ENCODE measurements around the gene VGLL4.

The VGLL4 gene

DNA sequence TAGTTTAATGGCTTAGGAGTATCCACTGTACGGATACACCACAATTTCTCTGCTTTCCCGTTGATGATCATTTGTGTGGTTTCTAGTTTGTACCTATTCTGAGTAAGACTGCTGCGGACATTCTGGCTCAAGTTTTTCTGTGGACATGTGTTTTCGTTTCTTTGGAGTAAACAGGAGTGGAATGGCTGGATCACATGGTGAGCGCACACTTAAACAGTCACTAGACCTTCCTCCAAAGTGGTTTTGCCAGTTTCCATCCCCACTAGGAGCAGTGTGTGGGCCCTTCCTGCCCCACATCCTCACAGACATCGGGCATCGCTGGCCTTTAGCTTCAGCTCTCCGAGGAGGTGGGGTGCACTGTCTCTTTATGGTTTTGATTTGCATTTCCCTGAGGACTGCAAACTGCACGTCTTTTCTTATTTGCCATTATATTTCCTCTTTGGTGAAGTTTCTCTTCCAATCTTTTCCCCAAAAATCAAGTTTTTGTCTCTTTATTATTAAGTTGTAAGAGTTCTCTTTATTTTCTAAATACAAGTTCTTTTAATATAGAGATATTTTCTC, 94.1 kb downstream of the VGLL4 start:
- TF ChIP-seq POLR2AphosphoS5 (IDR thresholded peaks at IDR 0.05; ENCODE audit: low read depth): no peak
- TF ChIP-seq GABPA (IDR thresholded peaks at IDR 0.05; ENCODE audit: low read depth): no peak
- TF ChIP-seq, protein P1, sequence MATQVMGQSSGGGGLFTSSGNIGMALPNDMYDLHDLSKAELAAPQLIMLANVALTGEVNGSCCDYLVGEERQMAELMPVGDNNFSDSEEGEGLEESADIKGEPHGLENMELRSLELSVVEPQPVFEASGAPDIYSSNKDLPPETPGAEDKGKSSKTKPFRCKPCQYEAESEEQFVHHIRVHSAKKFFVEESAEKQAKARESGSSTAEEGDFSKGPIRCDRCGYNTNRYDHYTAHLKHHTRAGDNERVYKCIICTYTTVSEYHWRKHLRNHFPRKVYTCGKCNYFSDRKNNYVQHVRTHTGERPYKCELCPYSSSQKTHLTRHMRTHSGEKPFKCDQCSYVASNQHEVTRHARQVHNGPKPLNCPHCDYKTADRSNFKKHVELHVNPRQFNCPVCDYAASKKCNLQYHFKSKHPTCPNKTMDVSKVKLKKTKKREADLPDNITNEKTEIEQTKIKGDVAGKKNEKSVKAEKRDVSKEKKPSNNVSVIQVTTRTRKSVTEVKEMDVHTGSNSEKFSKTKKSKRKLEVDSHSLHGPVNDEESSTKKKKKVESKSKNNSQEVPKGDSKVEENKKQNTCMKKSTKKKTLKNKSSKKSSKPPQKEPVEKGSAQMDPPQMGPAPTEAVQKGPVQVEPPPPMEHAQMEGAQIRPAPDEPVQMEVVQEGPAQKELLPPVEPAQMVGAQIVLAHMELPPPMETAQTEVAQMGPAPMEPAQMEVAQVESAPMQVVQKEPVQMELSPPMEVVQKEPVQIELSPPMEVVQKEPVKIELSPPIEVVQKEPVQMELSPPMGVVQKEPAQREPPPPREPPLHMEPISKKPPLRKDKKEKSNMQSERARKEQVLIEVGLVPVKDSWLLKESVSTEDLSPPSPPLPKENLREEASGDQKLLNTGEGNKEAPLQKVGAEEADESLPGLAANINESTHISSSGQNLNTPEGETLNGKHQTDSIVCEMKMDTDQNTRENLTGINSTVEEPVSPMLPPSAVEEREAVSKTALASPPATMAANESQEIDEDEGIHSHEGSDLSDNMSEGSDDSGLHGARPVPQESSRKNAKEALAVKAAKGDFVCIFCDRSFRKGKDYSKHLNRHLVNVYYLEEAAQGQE (IDR thresholded peaks at IDR 0.05; ENCODE audit: insufficient replicate concordance, low read depth): no peak
- TF ChIP-seq, protein P2, sequence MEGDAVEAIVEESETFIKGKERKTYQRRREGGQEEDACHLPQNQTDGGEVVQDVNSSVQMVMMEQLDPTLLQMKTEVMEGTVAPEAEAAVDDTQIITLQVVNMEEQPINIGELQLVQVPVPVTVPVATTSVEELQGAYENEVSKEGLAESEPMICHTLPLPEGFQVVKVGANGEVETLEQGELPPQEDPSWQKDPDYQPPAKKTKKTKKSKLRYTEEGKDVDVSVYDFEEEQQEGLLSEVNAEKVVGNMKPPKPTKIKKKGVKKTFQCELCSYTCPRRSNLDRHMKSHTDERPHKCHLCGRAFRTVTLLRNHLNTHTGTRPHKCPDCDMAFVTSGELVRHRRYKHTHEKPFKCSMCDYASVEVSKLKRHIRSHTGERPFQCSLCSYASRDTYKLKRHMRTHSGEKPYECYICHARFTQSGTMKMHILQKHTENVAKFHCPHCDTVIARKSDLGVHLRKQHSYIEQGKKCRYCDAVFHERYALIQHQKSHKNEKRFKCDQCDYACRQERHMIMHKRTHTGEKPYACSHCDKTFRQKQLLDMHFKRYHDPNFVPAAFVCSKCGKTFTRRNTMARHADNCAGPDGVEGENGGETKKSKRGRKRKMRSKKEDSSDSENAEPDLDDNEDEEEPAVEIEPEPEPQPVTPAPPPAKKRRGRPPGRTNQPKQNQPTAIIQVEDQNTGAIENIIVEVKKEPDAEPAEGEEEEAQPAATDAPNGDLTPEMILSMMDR (IDR thresholded peaks at IDR 0.05; ENCODE audit: insufficient read depth, low read length): no peak
- TF ChIP-seq SPI1 (IDR thresholded peaks at IDR 0.05; ENCODE audit: borderline replicate concordance, low read depth): no peak
- no peak overlapping the region for H3K27ac ChIP-seq (replicated peaks)
- no peak for DNase-seq (ENCODE audit: low read depth in 1 of 2, low spot score in 1 of 2)
- H3K4me3 ChIP-seq (replicated peaks; ENCODE audit: insufficient read depth, low read length): no peak overlapping the region
- H3K27me3 ChIP-seq (ENCODE audit: insufficient read depth, poor library complexity, severe bottlenecking): no peaks in the 10 kb centered on the region

DNA sequence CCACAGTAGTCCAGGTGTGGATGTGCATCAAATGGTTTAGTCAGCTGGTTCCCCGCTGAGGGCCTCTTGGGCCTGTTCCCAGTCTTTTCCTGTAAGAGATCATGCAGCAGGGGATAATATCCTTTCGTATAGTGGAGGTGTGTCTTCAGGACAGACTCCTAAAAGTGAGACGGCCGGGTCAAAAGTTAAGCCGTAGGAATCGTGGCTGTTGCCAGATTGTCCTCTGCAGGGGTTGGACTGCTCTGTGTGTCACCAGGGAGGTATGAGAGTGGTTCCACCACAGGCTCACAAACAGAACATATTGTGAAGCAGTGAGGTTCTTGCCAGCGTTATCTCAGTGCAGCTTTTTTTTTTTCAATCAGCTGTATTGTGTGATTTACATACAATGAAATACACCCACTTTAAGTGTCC, 95.0 kb downstream of the VGLL4 start:
- Histone ChIP-seq H3K4me3 (replicated peaks; ENCODE audit: insufficient read depth, low read length) (no peak overlapping the region), H3K27ac (replicated peaks) (no peak overlapping the region), H3K27me3 (ENCODE audit: insufficient read depth, poor library complexity, severe bottlenecking) (no peaks in the 10 kb centered on the region)
- TF ChIP-seq, protein P1 (IDR thresholded peaks at IDR 0.05; ENCODE audit: insufficient replicate concordance, low read depth): no peak
- TF ChIP-seq POLR2AphosphoS5 (IDR thresholded peaks at IDR 0.05; ENCODE audit: low read depth) (no peak), GABPA (IDR thresholded peaks at IDR 0.05; ENCODE audit: low read depth) (no peak), SPI1 (IDR thresholded peaks at IDR 0.05; ENCODE audit: borderline replicate concordance, low read depth) (no peak)
- TF ChIP-seq, protein P2 (IDR thresholded peaks at IDR 0.05; ENCODE audit: insufficient read depth, low read length): no peak
- no peak for DNase-seq (ENCODE audit: low read depth in 1 of 2, low spot score in 1 of 2)

DNA sequence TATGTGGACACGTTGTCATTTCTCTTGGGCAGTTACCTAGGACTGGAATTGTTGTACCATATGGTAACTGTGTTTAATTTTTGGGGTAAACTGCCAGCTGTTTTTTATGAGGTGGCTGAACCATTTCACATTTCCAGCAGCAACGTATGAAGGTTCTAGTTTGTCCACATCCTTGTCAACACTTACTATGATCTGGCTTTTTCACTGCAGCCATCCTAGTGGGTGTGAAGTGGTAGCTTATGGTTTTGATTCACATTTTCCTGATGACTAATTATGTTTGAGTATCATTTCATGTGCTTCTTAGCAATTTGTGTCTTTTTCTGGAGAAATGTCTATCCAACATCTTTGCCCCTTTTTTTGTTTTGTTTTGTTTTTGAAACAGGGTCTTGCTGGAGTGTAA, 96.2 kb downstream of the VGLL4 start:
- no peaks in the 10 kb centered on the region for H3K27me3 ChIP-seq (ENCODE audit: insufficient read depth, poor library complexity, severe bottlenecking)
- no peak overlapping the region for H3K27ac ChIP-seq (replicated peaks)
- TF ChIP-seq POLR2AphosphoS5 (IDR thresholded peaks at IDR 0.05; ENCODE audit: low read depth): no peak
- TF ChIP-seq, protein P1 (IDR thresholded peaks at IDR 0.05; ENCODE audit: insufficient replicate concordance, low read depth): no peak
- TF ChIP-seq, protein P2 (IDR thresholded peaks at IDR 0.05; ENCODE audit: insufficient read depth, low read length): no peak
- no peak for TF ChIP-seq SPI1 (IDR thresholded peaks at IDR 0.05; ENCODE audit: borderline replicate concordance, low read depth)
- no peak for TF ChIP-seq GABPA (IDR thresholded peaks at IDR 0.05; ENCODE audit: low read depth)
- DNase-seq (ENCODE audit: low read depth in 1 of 2, low spot score in 1 of 2): no peak
- no peak overlapping the region for H3K4me3 ChIP-seq (replicated peaks; ENCODE audit: insufficient read depth, low read length)

All from HL-60 (cell line).